K562 (cell line): ENCODE data around the gene PAFAH2. TPM values are rescaled to one million over a fixed set of nuclear protein-coding genes. Genes with fewer than 3 reads are reported as not detected.
"Not testable (repeated sequence)": the region's sequence is repeated elsewhere in the genome, so short reads cannot be mapped to it uniquely, and the experiment has no call there.

Source experiments
- ATAC-seq: fragments of 200-7000 bp; cut with Tn5 transposase; 3 replicates; pipeline ENCODE4 v1.9.1; 2020; ENCODE audit warnings: moderate library complexity
- BruUV-seq: library from RNA; stranded (reverse); fragments of 400-500 nt; replicated peaks from 2 replicates; lab custom pipeline; 2021; lab: Mats Ljungman, UMichigan
- CTCF ChIA-PET: fragments of 300-600 bp; formaldehyde crosslinking; extraction: SDS; loops from one replicate; lab custom pipeline; 2021; ENCODE audit warnings: low intra/inter-chr PET ratio; lab: Yijun Ruan, JAX
- POLR2A ChIA-PET: fragments of 300-600, 350-650 bp; sonication (Branson Sonifier 250); formaldehyde crosslinking; extraction: SDS; loops from one replicate; lab custom pipeline; 2021; ENCODE audit warnings: antibody characterized with exemption, inconsistent platforms; lab: Yijun Ruan, JAX
- DNase-seq, 4 experiments: peaks; one replicate each; pipeline versions ENCODE4 v3.0.0 to v3.0.0-alpha.2; 2011 to 2018; ENCODE audit warnings: low spot score in 3 of 4, mixed read lengths in 3 of 4; ENCODE audit errors: extremely low read depth in 1 of 4
- FAIRE-seq: peaks from 2 replicates; lab custom pipeline; 2011; peaks lifted over from hg19 to GRCh38; lab: Jason Lieb, UNC
- H2AFZ ChIP-seq: 2 replicates; pipeline ENCODE4 v1.6.0; 2011; ENCODE audit warnings: low read depth, low read length, control low read depth, inconsistent platforms
- H3K27ac ChIP-seq: fragments of 200-600 bp; 3 replicates; pipeline ENCODE4 v1.8.0; 2011; ENCODE audit warnings: low read depth, mild to moderate bottlenecking, control low read depth, inconsistent platforms, low read length, moderate library complexity, mixed read lengths; ENCODE audit errors: extremely low read depth
- H3K27me3 ChIP-seq, 2 experiments: fragments of 300-600 bp in 1 of 2; 2 replicates in 1 of 2; 3 replicates in 1 of 2; pipeline versions ENCODE4 v1.6.0 to v1.8.0; 2011; ENCODE audit warnings: inconsistent platforms in 2 of 2, low read length in 2 of 2, mild to moderate bottlenecking in 1 of 2, mixed read lengths in 1 of 2, moderate library complexity in 1 of 2; ENCODE audit not compliant: control insufficient read depth in 2 of 2, insufficient read depth in 2 of 2
- H3K36me3 ChIP-seq: fragments of 300-600 bp; 3 replicates; pipeline ENCODE4 v1.8.0; 2011; ENCODE audit warnings: mild to moderate bottlenecking, low read length, inconsistent platforms; ENCODE audit not compliant: control insufficient read depth, insufficient read depth
- H3K4me1 ChIP-seq, 2 experiments: fragments of 200-600 bp in 1 of 2; replicated peaks in 1 of 2; 2 replicates in 1 of 2; 3 replicates in 1 of 2; pipeline versions ENCODE4 v1.5.1 to v1.8.0; 2011; ENCODE audit warnings: inconsistent platforms in 2 of 2, low read length in 2 of 2, mild to moderate bottlenecking in 1 of 2, mixed read lengths in 1 of 2, moderate library complexity in 1 of 2; ENCODE audit not compliant: control insufficient read depth in 2 of 2, insufficient read depth in 2 of 2
- H3K4me2 ChIP-seq: 2 replicates; pipeline ENCODE4 v1.6.1; 2011; ENCODE audit warnings: low read length, control low read depth, inconsistent platforms, mixed read lengths; ENCODE audit not compliant: insufficient read depth
- H3K4me3 ChIP-seq: fragments of 200-600 bp; sonication (generic), shearing (Covaris generic); 2 replicates; pipeline ENCODE4 v1.5.1; 2016; ENCODE audit warnings: control low read depth, inconsistent platforms
- H3K79me2 ChIP-seq: fragments of 200-600 bp; 3 replicates; pipeline ENCODE4 v1.8.0; 2011; ENCODE audit warnings: low read length, inconsistent platforms; ENCODE audit not compliant: control insufficient read depth, insufficient read depth
- H3K9ac ChIP-seq, 2 experiments: 2 replicates each; pipeline versions ENCODE4 v1.6.0 to v1.6.1; 2011; ENCODE audit warnings: low read depth in 2 of 2, low read length in 2 of 2, control low read depth in 1 of 2, inconsistent platforms in 1 of 2, mild to moderate bottlenecking in 1 of 2, mixed read lengths in 1 of 2; ENCODE audit not compliant: insufficient read depth in 1 of 2
- H3K9me1 ChIP-seq: one replicate; pipeline ENCODE4 v1.6.0; 2011; ENCODE audit warnings: inconsistent platforms, mild to moderate bottlenecking, low read length, moderate library complexity; ENCODE audit not compliant: control insufficient read depth, insufficient read depth
- H3K9me3 ChIP-seq: replicated peaks from 2 replicates; pipeline ENCODE4 v1.5.1; 2011; ENCODE audit warnings: low read depth, low read length, inconsistent platforms; ENCODE audit not compliant: control insufficient read depth, insufficient read depth
- H4K20me1 ChIP-seq: replicated peaks from 2 replicates; pipeline ENCODE4 v1.6.1; 2011; ENCODE audit warnings: low read length, inconsistent platforms, mixed read lengths; ENCODE audit not compliant: control insufficient read depth, insufficient read depth
- BCL6 ChIP-seq: fragments of 250-450 bp; sonication (Bioruptor Pico); IDR thresholded peaks from 2 replicates; pipeline ENCODE4 v1.4.0; 2020
- BRD4 ChIP-seq: fragments of 200-600 bp; sonication (generic); IDR thresholded peaks from 2 replicates; pipeline ENCODE4 v1.6.1; 2017; ENCODE audit warnings: inconsistent platforms
- EHMT2 ChIP-seq: fragments of 450-650 bp; IDR thresholded peaks from 2 replicates; pipeline ENCODE4 v1.6.1; 2018; ENCODE audit warnings: antibody characterized with exemption
- ELF2 ChIP-seq: fragments of 250-450 bp; sonication (Bioruptor Pico); IDR thresholded peaks from 2 replicates; pipeline ENCODE4 v1.5.0; 2021; ENCODE audit warnings: mild to moderate bottlenecking
- HOXB6 ChIP-seq: fragments of 250-450 bp; sonication (Bioruptor Pico); IDR thresholded peaks from 2 replicates; pipeline ENCODE4 v1.5.1; 2022; ENCODE audit warnings: mild to moderate bottlenecking, borderline replicate concordance
- JUNB ChIP-seq: fragments of 450-650 bp; formaldehyde crosslinking; conservative IDR thresholded peaks from 2 replicates; pipeline ENCODE4 v1.4.0; 2020; ENCODE audit warnings: mild to moderate bottlenecking
- RHOXF2B ChIP-seq: fragments of 250-450 bp; sonication (Bioruptor Pico); conservative IDR thresholded peaks from 2 replicates; pipeline ENCODE4 v1.5.1; 2021
- SNIP1 ChIP-seq: fragments of 450-650 bp; IDR thresholded peaks from 2 replicates; pipeline ENCODE4 v1.7.1; 2017; ENCODE audit warnings: low read depth, mild to moderate bottlenecking
- ZNF165 ChIP-seq: fragments of 250-450 bp; sonication (Bioruptor Pico); IDR thresholded peaks from 2 replicates; pipeline ENCODE4 v1.4.0; 2020; ENCODE audit warnings: borderline replicate concordance
- ZNF324 ChIP-seq: fragments of 250-450 bp; sonication (Bioruptor Pico); IDR thresholded peaks from 2 replicates; pipeline ENCODE4 v1.4.0; 2020; ENCODE audit warnings: mild to moderate bottlenecking
- ZNF76 ChIP-seq: fragments of 250-450 bp; sonication (Bioruptor Pico); IDR thresholded peaks from 2 replicates; pipeline ENCODE4 v1.4.0; 2020; ENCODE audit warnings: mild to moderate bottlenecking, moderate library complexity, borderline replicate concordance
- WGBS: fragments of 100-300 bp; shearing (Covaris generic); methylation state at CpG from one replicate; pipeline ENCODE4 v1.1.6; 2016; ENCODE audit warnings: low coverage, mixed read lengths; ENCODE audit not compliant: insufficient coverage; ENCODE audit errors: missing lambda C conversion rate; 5-methylcytosine and 5-hydroxymethylcytosine counted together
- in situ Hi-C: fragments of 300-500 bp; cut with MboI; formaldehyde crosslinking; loops from 4 replicates; pipeline ENCODE4 v1.15.0; 2018; ENCODE audit warnings: inconsistent platforms, mixed read lengths
- intact Hi-C: fragments of 100-400 bp; cut with micrococcal nuclease; formaldehyde crosslinking; loops from 2 replicates; pipeline ENCODE4 v1.14.2; 2022
- polyA plus RNA-seq, 8 experiments: library from polyadenylated mRNA; depleted of rRNA in 4 of 8; stranded (reverse) in 5 of 8; unstranded in 3 of 8; fragments of >200 nt; fragmentation: Nextera tagmentation in 2 of 8; fragmentation: Illumina TruSeq in 1 of 8; extraction: Ambion mirVana in 2 of 8; extraction: Trizol in 1 of 8; gene quantifications; 2 replicates each; pipeline versions ENCODE4 v1.2.1 to v1.2.3, GENCODE V29; 2011 to 2014; ENCODE audit warnings: inconsistent platforms in 1 of 8, missing spikeins in 1 of 8
- total RNA-seq, 7 experiments: library from RNA; depleted of rRNA in 6 of 7; stranded (reverse); fragments of >200 nt in 6 of 7; fragmentation: Illumina TruSeq in 2 of 7; extraction: Trizol in 2 of 7; gene quantifications; 2 replicates each; pipeline versions ENCODE4 v1.2.1 to v1.2.3, GENCODE V29; 2011 to 2021; ENCODE audit warnings: low replicate concordance in 1 of 7

The PAFAH2 gene
- total and polyA plus RNA-seq, 9 of the 15 experiments (the other 6 are each of a cell fraction or from before 2014, with no cell fraction given), result 4.2 to 10.9 (median 6.8) TPM

DNA sequence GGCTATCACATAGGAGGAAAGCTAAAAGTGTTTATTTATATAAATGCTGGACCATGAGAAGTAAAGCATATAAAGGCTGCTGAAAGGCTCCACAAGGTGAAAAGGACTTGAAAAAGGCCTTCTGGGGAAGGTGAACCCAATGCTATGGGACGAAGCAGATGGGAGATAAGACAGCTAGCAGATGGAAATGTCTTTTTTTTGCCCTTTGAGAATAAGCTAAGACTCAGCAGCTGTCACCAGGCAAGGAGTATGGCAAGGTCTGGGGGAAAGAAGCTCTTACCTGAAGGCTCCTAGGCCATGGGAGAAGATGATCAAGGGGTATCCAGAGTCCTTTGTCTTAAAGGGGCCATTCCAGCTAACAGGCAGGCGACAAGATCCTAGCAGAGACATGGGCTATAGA is 9.9 kb downstream of the PAFAH2 start:
- no peak for ATAC-seq
- intact Hi-C loops, result no loop called here
- Histone ChIP-seq H3K9me1 (no peaks in the 10 kb centered on the region), H3K27me3 (no peaks in the 10 kb centered on the region), H2AFZ (no peak overlapping the region), H3K4me3 (no peak overlapping the region), H3K4me1 (peaks cover 4 to 21% of the 10 kb centered on the region in 2 experiments; a peak in 4 of 5 replicates), H3K4me2 (no peak overlapping the region), H3K79me2 (no peaks in the 10 kb centered on the region), H3K9me3 (no peaks in the 10 kb centered on the region), H3K36me3 (peaks cover 32% of the 10 kb centered on the region), H4K20me1 (no peaks in the 10 kb centered on the region), H3K27ac (no peak overlapping the region), H3K9ac (no peak overlapping the region; a peak in 1 of 4 replicates)
- ChIA-PET CTCF (no interaction called here), POLR2A (interaction anchor here (0.6 to 2.6 kb wide), 12 partner anchors 8 to 381 kb away, joined by 3 to 8 read pairs (median 4); partner anchors contain the start of gene PAFAH2)
- WGBS, result 50% methylated on average over 2 of the region's 2 CpGs
- no TSS peak for BruUV-seq
- TF ChIP-seq ZNF324, result no peak
- no peak for TF ChIP-seq ELF2
- no peak for TF ChIP-seq BRD4
- no peak for TF ChIP-seq ZNF76
- TF ChIP-seq BCL6 (CRISPR knock-in tag), result no peak
- TF ChIP-seq ZNF165 (CRISPR knock-in tag), result no peak
- no peak for TF ChIP-seq SNIP1
- TF ChIP-seq RHOXF2B (CRISPR knock-in tag), result no peak
- TF ChIP-seq JUNB, result no peak
- no peak for TF ChIP-seq EHMT2
- no peak for TF ChIP-seq HOXB6 (CRISPR knock-in tag)
- no peak for DNase-seq
- in situ Hi-C loops, result no loop called here
- FAIRE-seq, result no peak

DNA sequence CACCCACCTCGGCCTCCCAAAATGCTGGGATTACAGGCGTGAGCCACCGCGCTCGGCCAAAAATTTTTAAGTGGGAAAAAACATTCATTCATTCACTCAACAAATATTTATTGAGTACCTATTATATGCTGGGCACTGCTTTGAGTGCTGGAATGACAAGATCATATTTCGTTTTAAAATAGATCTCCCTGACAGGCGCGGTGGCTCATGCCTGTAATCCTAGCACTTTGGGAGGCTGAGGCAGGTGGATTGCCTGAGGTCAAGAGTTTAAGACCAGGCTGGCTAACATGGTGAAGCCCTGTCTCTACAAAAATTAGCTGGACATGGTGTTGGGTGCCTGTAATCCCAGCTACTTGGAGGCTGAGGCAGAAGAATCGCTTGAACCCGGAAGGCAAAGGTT is 11.1 kb downstream of the PAFAH2 start:
- H4K20me1 ChIP-seq, H3K27ac ChIP-seq, H3K9me1 ChIP-seq, H3K27me3 ChIP-seq, BruUV-seq, DNase-seq, H3K4me1 ChIP-seq, intact Hi-C loops, H3K9ac ChIP-seq, H3K79me2 ChIP-seq, H3K9me3 ChIP-seq, ATAC-seq, H2AFZ ChIP-seq, H3K4me2 ChIP-seq, H3K4me3 ChIP-seq, in situ Hi-C loops, FAIRE-seq, CTCF ChIA-PET: not testable (repeated sequence)
- H3K36me3 ChIP-seq, result peaks cover 44% of the 10 kb centered on the region
- POLR2A ChIA-PET, result interaction anchor here (0.7 to 2.6 kb wide), 2 partner anchors 16 to 316 kb away, joined by 4 to 8 read pairs; no protein-coding TSS in a partner anchor
- 93% methylated on average over 10 of the region's 10 CpGs for whole genome bisulfite sequencing
